A673 (cell line): Measurements from ENCODE around the gene NXF1. TPM values are rescaled to one million over a fixed set of nuclear protein-coding genes. Genes with fewer than 3 reads are reported as not detected.

ENCODE experiments used
- BruUV-seq: library from RNA; stranded (reverse); fragments of 400-500 nt; replicated peaks from 2 replicates; lab custom pipeline; 2021; lab: Mats Ljungman, UMichigan
- CTCF ChIA-PET: fragments of 300-600 bp; sonication (Branson Sonifier 250); formaldehyde crosslinking; loops from one replicate; lab custom pipeline; 2022; ENCODE audit warnings: antibody characterized with exemption; lab: Charles Lee
- POLR2A ChIA-PET: fragments of 300-600 bp; sonication (Branson Sonifier 250); formaldehyde crosslinking; loops from one replicate; lab custom pipeline; 2022; ENCODE audit warnings: antibody characterized with exemption; ENCODE audit not compliant: low non-redundant PET; lab: Charles Lee
- DNase-seq: peaks from one replicate; pipeline ENCODE4 v3.0.0-alpha.2; 2015; ENCODE audit warnings: low spot score
- H3K27ac ChIP-seq: fragments of 200-600 bp; sonication (generic); 2 replicates; pipeline ENCODE4 v1.5.1; 2016; ENCODE audit warnings: mixed run types, low read depth, mild to moderate bottlenecking, mixed read lengths, antibody characterized with exemption, low read length; ENCODE audit not compliant: poor library complexity, severe bottlenecking
- H3K27me3 ChIP-seq: fragments of 200-600 bp; sonication (generic); replicated peaks from 2 replicates; pipeline ENCODE4 v1.6.1; 2017; ENCODE audit warnings: mixed run types, low read depth, mild to moderate bottlenecking, mixed read lengths, antibody characterized with exemption, low read length; ENCODE audit not compliant: insufficient read depth, poor library complexity
- H3K36me3 ChIP-seq: fragments of 200-600 bp; sonication (generic); 2 replicates; pipeline ENCODE4 v1.6.1; 2016; ENCODE audit warnings: mixed run types, mild to moderate bottlenecking, mixed read lengths, antibody characterized with exemption, low read length; ENCODE audit not compliant: insufficient read depth, poor library complexity, severe bottlenecking
- H3K4me1 ChIP-seq: fragments of 200-600 bp; sonication (generic); 2 replicates; pipeline ENCODE4 v1.6.1; 2017; ENCODE audit warnings: mixed run types, mild to moderate bottlenecking, mixed read lengths, antibody characterized with exemption, low read length; ENCODE audit not compliant: insufficient read depth, poor library complexity, severe bottlenecking
- H3K4me3 ChIP-seq: fragments of 200-600 bp; sonication (generic); 2 replicates; pipeline ENCODE4 v1.5.1; 2016; ENCODE audit warnings: low read depth, mixed run types, mild to moderate bottlenecking, mixed read lengths, low read length; ENCODE audit not compliant: poor library complexity, severe bottlenecking
- H3K9me3 ChIP-seq: fragments of 200-600 bp; sonication (generic); 2 replicates; pipeline ENCODE4 v1.6.1; 2016; ENCODE audit warnings: mixed run types, low read depth, mild to moderate bottlenecking, mixed read lengths, antibody characterized with exemption, low read length; ENCODE audit not compliant: poor library complexity, severe bottlenecking
- CTCF ChIP-seq: fragments of 300-800, 200-600 bp; sonication (generic); conservative IDR thresholded peaks from 2 replicates; pipeline ENCODE4 v1.5.1; 2017; ENCODE audit warnings: low read depth, mild to moderate bottlenecking, antibody characterized with exemption, low read length, moderate library complexity, mixed read lengths
- EZH2 ChIP-seq: fragments of 200-600 bp; sonication (generic); IDR thresholded peaks from 2 replicates; pipeline ENCODE4 v1.6.1; 2017; ENCODE audit warnings: borderline replicate concordance, low read depth, mild to moderate bottlenecking, mixed read lengths, antibody characterized with exemption, low read length; ENCODE audit not compliant: poor library complexity, severe bottlenecking
- intact Hi-C: fragments of 100-400 bp; cut with micrococcal nuclease; formaldehyde crosslinking; loops from one replicate; pipeline ENCODE4 v1.10.0; 2022; ENCODE audit not compliant: unreplicated experiment
- total RNA-seq: library from RNA; stranded (reverse); gene quantifications from 2 replicates; pipeline ENCODE4 v1.2.3, GENCODE V29; 2021

NXF1 gene
- total RNA-seq, 1 experiment from 2014 or later = 82.0 TPM

GRCh38 chr11:62796281-62796680 is 9.0 kb downstream of the NXF1 start:
- intact Hi-C loops = no loop called here
- Histone ChIP-seq H3K27ac (peak overlapping the region; percentile 40), H3K4me3 (no peak overlapping the region), H3K27me3 (no peaks in the 10 kb centered on the region), H3K9me3 (no peaks in the 10 kb centered on the region), H3K4me1 (peaks cover 15% of the 10 kb centered on the region), H3K36me3 (peaks cover 91% of the 10 kb centered on the region)
- CTCF ChIA-PET = no interaction called here
- TF ChIP-seq EZH2 (no peak), CTCF (no peak)
- DNase-seq = no peak
- no TSS peak for BruUV-seq
- POLR2A ChIA-PET = no interaction called here

GRCh38 chr11:62794201-62794775 is 11.0 kb downstream of the NXF1 start:
- ChIA-PET CTCF (no interaction called here), POLR2A (interaction anchor here (0.6 kb wide), 1 partner anchor 1533 kb away, joined by 3 read pairs; no protein-coding TSS in a partner anchor)
- Histone ChIP-seq H3K4me3 (no peak overlapping the region), H3K27ac (peak overlapping the region; percentile 14), H3K4me1 (peaks cover 28% of the 10 kb centered on the region), H3K36me3 (peaks cover 88% of the 10 kb centered on the region), H3K27me3 (no peaks in the 10 kb centered on the region), H3K9me3 (no peaks in the 10 kb centered on the region)
- TF ChIP-seq EZH2 (no peak), CTCF (no peak)
- intact Hi-C loops = loop anchor here (5.0 kb wide), 1 partner anchor 38 kb away; the partner anchor contains the start of genes STX5 and TEX54
- peak; percentile 83 for DNase-seq
- BruUV-seq = no TSS peak

GRCh38 chr11:62792202-62792575 is 13.1 kb downstream of the NXF1 start:
- Histone ChIP-seq H3K4me3 (peak overlapping the region; percentile 97), H3K27me3 (no peaks in the 10 kb centered on the region), H3K4me1 (peaks cover 37% of the 10 kb centered on the region), H3K9me3 (no peaks in the 10 kb centered on the region), H3K27ac (peak overlapping the region; percentile 91), H3K36me3 (peaks cover 72% of the 10 kb centered on the region)
- ChIA-PET POLR2A (interaction anchor here (0.7 kb wide), 1 partner anchor 38 kb away, joined by 6 read pairs; the partner anchor contains the start of gene ZBTB3), CTCF (no interaction called here)
- intact Hi-C loops = loop anchor here (5.0 kb wide), 1 partner anchor 40 kb away; the partner anchor contains the start of genes STX5 and TEX54
- DNase-seq = no peak
- TF ChIP-seq CTCF = no peak
- no peak for TF ChIP-seq EZH2
- no TSS peak for BruUV-seq
